Gastrocnemius medialis (tissue), 4 donors: ENCODE results near the gene NTN3. TPM values are rescaled to one million over a fixed set of nuclear protein-coding genes. Genes with fewer than 3 reads are reported as not detected.

Experiments
- ATAC-seq, 2 donors: fragments of 150-250 bp; one replicate each; pipeline ENCODE4 v1.9.1; 2016
- DNase-seq, 2 donors: peaks; one replicate each; pipeline ENCODE4 v3.0.0-alpha.2; 2019
- H3K27ac ChIP-seq, 4 donors: fragments of 200-600 bp; sonication (generic); 1 replicate in 1 of 4; 2 replicates in 3 of 4; pipeline ENCODE4 v1.5.1; 2016 to 2018; ENCODE audit warnings: mild to moderate bottlenecking in 2 of 4, moderate library complexity in 1 of 4
- H3K27me3 ChIP-seq, 3 donors: fragments of 200-600 bp; sonication (generic) in 2 of 3; 1 replicate in 1 of 3; 2 replicates in 2 of 3; pipeline versions ENCODE4 v1.5.1 to v1.6.0; 2016 to 2019; ENCODE audit warnings: mild to moderate bottlenecking in 1 of 3, moderate library complexity in 1 of 3
- H3K36me3 ChIP-seq, 2 donors: fragments of 200-600 bp; sonication (generic) in 1 of 2; one replicate each; pipeline ENCODE4 v1.5.1; 2017 to 2018
- H3K4me1 ChIP-seq, 2 donors: fragments of 200-600 bp; sonication (generic) in 1 of 2; one replicate each; pipeline ENCODE4 v1.5.1; 2016 to 2017; ENCODE audit warnings: mild to moderate bottlenecking in 2 of 2
- H3K4me3 ChIP-seq, 4 donors: fragments of 200-600 bp; sonication (generic) in 3 of 4; 1 replicate in 1 of 4; 2 replicates in 3 of 4; pipeline ENCODE4 v1.5.1; 2016 to 2019; ENCODE audit warnings: mild to moderate bottlenecking in 2 of 4
- H3K9me3 ChIP-seq, 3 donors: fragments of 200-600 bp; sonication (generic) in 2 of 3; 1 replicate in 1 of 3; 2 replicates in 2 of 3; pipeline ENCODE4 v1.5.1; 2016 to 2019
- CTCF ChIP-seq, 5 experiments: fragments of 450-650 bp in 3 of 5; fragments of 200-600 bp in 2 of 5; sonication (generic) in 2 of 5; IDR thresholded peaks in 4 of 5; conservative IDR thresholded peaks in 1 of 5; 1 replicate in 4 of 5; 2 replicates in 1 of 5; pipeline ENCODE4 v1.5.1; 2016 to 2019; ENCODE audit warnings: antibody characterized with exemption in 5 of 5, mild to moderate bottlenecking in 3 of 5, moderate library complexity in 3 of 5
- POLR2A ChIP-seq, 2 donors: fragments of 450-650 bp; IDR thresholded peaks; one replicate each; pipeline ENCODE4 v1.6.1; 2017; ENCODE audit warnings: antibody characterized with exemption in 2 of 2, mild to moderate bottlenecking in 2 of 2, moderate library complexity in 2 of 2
- in situ Hi-C, 4 donors: fragments of 200-750 bp; cut with MboI; loops; one replicate each; pipeline versions ENCODE4 v1.15.0 to v1.8.0; 2017; ENCODE audit warnings: low sequenced_read_pairs in 4 of 4
- intact Hi-C: fragments of 100-400 bp; cut with DNase I; formaldehyde crosslinking; loops from one replicate; pipeline ENCODE4 v1.15.1; 2023; ENCODE audit warnings: low total_unique reads
- total RNA-seq, 4 donors: library from RNA; depleted of rRNA; stranded (reverse); fragments of >200 nt; gene quantifications; one replicate each; pipeline versions ENCODE4 v1.1.0 to v1.2.3, GENCODE V29; 2016

NTN3 gene
- total RNA-seq, 4 donors from 2014 or later: not detected

GRCh38 chr16:2462031-2462866 lies 8.8 kb upstream of the NTN3 start:
- no peak for TF ChIP-seq POLR2A (IDR thresholded peaks at IDR 0.05)
- TF ChIP-seq CTCF (IDR thresholded peaks at IDR 0.05 in 4 of 5, conservative IDR thresholded peaks at IDR 0.05 in 1 of 5): no peak
- in situ Hi-C loops (no loop called here), intact Hi-C loops (loop anchor here (5.0 kb wide), 1 partner anchor 35 kb away; no protein-coding TSS in a partner anchor)
- ATAC-seq (no peak), DNase-seq (no peak)
- no peak overlapping the region for H3K27ac ChIP-seq
- peaks cover 4 to 13% of the 10 kb centered on the region in 2 donors for H3K4me1 ChIP-seq
- H3K27me3 ChIP-seq: no peaks in the 10 kb centered on the region
- no peaks in the 10 kb centered on the region for H3K36me3 ChIP-seq
- no peak overlapping the region for H3K4me3 ChIP-seq
- H3K9me3 ChIP-seq: no peaks in the 10 kb centered on the region

DNA sequence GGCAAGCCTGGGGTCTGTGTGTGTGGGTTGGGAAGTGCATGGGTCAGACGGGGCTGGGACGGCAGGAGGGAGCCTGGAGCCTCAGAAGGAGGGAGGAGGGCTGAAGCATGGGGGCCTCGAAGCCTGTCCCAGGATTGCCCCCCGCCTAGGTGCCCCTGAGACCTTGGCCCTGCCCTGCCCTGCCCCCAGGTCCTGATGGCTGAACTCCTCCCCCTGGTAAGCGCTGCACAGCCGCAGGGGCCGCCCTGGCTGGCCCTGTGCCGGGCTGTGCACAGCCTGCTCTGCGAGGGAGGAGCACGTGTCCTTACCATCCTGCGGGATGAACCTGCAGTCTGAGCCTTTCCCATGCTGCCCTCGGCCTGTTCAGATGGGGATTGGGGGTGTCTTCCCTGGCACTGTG lies 6.8 kb upstream of the NTN3 start:
- Histone ChIP-seq H3K4me1 (peaks cover 16 to 21% of the 10 kb centered on the region in 2 donors), H3K27me3 (peaks cover 0 to 9% (median 2%) of the 10 kb centered on the region in 3 donors), H3K27ac (no peak overlapping the region), H3K9me3 (no peaks in the 10 kb centered on the region), H3K4me3 (no peak overlapping the region), H3K36me3 (no peaks in the 10 kb centered on the region)
- intact Hi-C loops: loop anchor here (5.0 kb wide), 1 partner anchor 33 kb away; no protein-coding TSS in a partner anchor
- ATAC-seq: no peak
- in situ Hi-C loops: no loop called here
- TF ChIP-seq POLR2A (IDR thresholded peaks at IDR 0.05): no peak
- TF ChIP-seq CTCF (IDR thresholded peaks at IDR 0.05 in 4 of 5, conservative IDR thresholded peaks at IDR 0.05 in 1 of 5): no peak
- no peak for DNase-seq

DNA sequence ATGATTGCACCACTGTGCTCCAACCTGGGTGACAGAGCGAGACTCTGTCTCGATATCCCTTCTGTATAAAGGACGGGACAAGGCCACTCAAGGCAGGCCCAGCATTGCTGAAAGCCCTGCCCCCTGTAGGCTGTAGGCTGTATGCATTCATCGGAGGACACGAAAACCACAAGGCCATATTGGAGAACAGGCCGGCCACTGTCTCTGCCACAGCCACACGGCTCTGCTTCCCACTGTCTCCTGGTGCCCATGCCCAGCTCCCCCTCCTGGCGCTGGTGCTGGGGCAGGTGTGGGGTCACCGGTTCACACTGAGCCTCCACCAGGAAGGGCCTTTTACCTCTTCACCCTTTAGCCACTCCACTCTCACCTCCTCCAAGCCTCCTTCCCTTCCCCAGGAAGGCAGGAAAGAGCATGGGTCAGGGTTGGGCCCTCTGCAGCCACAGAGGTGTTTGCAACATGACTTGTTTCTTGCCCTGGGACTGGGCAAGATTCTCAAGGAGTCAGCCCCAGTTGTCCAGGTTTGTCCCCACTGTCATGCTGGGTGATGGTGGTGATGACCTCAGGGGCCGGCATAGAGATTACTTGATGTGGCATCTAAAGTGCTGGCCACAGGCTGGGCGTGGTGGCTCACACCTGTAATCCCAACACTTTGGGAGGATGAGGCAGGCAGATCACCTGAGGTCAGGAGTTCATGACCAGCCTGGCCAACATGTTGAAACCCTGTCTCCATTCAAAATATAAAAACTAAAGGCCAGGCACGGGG lies 5.3 kb upstream of the NTN3 start:
- intact Hi-C loops: no loop called here
- no peak for DNase-seq
- Histone ChIP-seq H3K4me1 (peaks cover 14 to 25% of the 10 kb centered on the region in 2 donors), H3K27me3 (peaks cover 13 to 24% (median 17%) of the 10 kb centered on the region in 3 donors), H3K4me3 (no peak overlapping the region), H3K36me3 (no peaks in the 10 kb centered on the region), H3K9me3 (no peaks in the 10 kb centered on the region), H3K27ac (no peak overlapping the region)
- no peak for ATAC-seq
- in situ Hi-C loops: no loop called here
- TF ChIP-seq CTCF (IDR thresholded peaks at IDR 0.05 in 4 of 5, conservative IDR thresholded peaks at IDR 0.05 in 1 of 5): no peak
- no peak for TF ChIP-seq POLR2A (IDR thresholded peaks at IDR 0.05)

- intact Hi-C loops: loop anchor here (1.0 kb wide), 1 partner anchor 15 kb away; no protein-coding TSS in a partner anchor
- Histone ChIP-seq H3K36me3 (no peaks in the 10 kb centered on the region), H3K9me3 (no peaks in the 10 kb centered on the region), H3K27ac (no peak overlapping the region), H3K4me1 (peaks cover 18 to 33% of the 10 kb centered on the region in 2 donors), H3K27me3 (peaks cover 21 to 30% (median 27%) of the 10 kb centered on the region in 3 donors), H3K4me3 (peak overlapping the region; percentile 20 to 59 (median 48))
- DNase-seq (no peak), ATAC-seq (no peak)
- in situ Hi-C loops: no loop called here
- TF ChIP-seq CTCF (IDR thresholded peaks at IDR 0.05 in 4 of 5, conservative IDR thresholded peaks at IDR 0.05 in 1 of 5) (peak in 1 of 5 experiments; percentile 7), POLR2A (IDR thresholded peaks at IDR 0.05) (no peak)
Observed at GRCh38 chr16:2466667-2467527, 4.2 kb upstream of the NTN3 start.
